ENCODE measurements around the gene DNTT.
A peak's percentile ranks its signal among the peaks of the same experiment; 100 is the strongest.

Gene DNTT

DNA sequence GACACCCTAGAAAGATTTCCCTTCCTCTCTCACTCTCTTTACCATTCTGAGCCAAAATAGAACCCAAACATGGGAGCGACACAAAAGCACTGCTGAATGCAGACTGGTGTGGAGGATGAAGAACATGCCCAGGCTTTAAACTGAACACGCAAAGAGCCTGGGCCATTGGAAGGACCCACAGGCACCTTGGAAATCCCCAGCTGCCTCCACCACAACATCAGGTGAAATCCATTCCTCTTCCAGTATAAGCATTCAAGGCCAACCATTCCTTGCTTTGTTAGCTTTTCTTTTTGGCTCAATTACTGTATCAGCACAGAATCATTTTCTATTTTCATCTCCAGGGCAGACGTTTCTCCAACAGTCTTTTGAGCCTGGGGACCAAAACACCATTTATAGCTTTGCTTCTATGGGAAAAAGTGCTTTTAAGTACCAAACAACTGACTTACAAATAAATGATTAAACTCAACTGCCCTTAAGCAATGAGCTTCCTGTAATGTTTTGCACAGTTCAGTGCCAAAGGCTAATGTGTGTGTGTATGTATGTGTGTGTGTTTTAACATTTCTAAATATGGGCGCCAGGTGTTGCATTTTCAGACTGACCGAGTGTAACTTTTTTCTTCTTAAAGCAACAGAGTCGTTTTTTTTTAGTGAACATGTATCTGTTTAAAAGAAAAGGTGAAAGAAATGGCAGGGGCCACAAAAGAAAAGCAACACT is 16.7 kb upstream of the DNTT start:
- Histone ChIP-seq H3K14ac (ENCODE audit: low read length) (no peak overlapping the region), H2AFZ (ENCODE audit: low read length) (no peak overlapping the region), H2BK15ac (ENCODE audit: low read length) (no peak overlapping the region), H3K9me3 (replicated peaks in 1 of 2; ENCODE audit: control insufficient read depth in 2 of 2, insufficient read depth in 1 of 2, low read depth in 1 of 2, low read length in 2 of 2) (no peaks in the 10 kb centered on the region), H3K27me3 (ENCODE audit: control insufficient read depth in 3 of 3, insufficient read depth in 3 of 3, low read depth in 1 of 3, low read length in 3 of 3) (peaks cover 0 to 8% (median 0%) of the 10 kb centered on the region in 3 experiments), H4K8ac (ENCODE audit: low read depth, low read length) (no peak overlapping the region), H2BK12ac (ENCODE audit: low read length) (no peak overlapping the region), H2BK120ac (ENCODE audit: low read depth, low read length) (no peak overlapping the region), H3K4me2 (ENCODE audit: insufficient read depth, low read length, poor library complexity, severe bottlenecking) (no peak overlapping the region), H3K9ac (ENCODE audit: low read depth, low read length, poor library complexity) (no peak overlapping the region), H2BK5ac (ENCODE audit: low read length) (no peak overlapping the region), H3K23ac (ENCODE audit: low read depth, low read length, poor library complexity) (no peak overlapping the region), H3K79me1 (ENCODE audit: low read depth, low read length) (no peaks in the 10 kb centered on the region), H3K27ac (replicated peaks; ENCODE audit: low read length) (no peak overlapping the region), H4K91ac (ENCODE audit: low read depth, low read length, poor library complexity) (no peak overlapping the region), H3K36me3 (replicated peaks in 1 of 2; ENCODE audit: control insufficient read depth in 2 of 2, insufficient read depth in 2 of 2, low read length in 2 of 2) (no peaks in the 10 kb centered on the region), H2AK5ac (ENCODE audit: low read depth, low read length) (no peak overlapping the region), H3K4ac (ENCODE audit: low read length) (no peak overlapping the region), H3K4me1 (ENCODE audit: control insufficient read depth in 2 of 2, insufficient read depth in 1 of 2, low read depth in 1 of 2, low read length in 2 of 2) (peaks cover 0 to 2% of the 10 kb centered on the region in 2 donors), H3K18ac (ENCODE audit: low read length) (no peak overlapping the region), H3K4me3 (ENCODE audit: low read length in 2 of 2) (no peak overlapping the region)
- no CpG with 5 or more reads among the region's 6 CpGs for WGBS, 2 donors (ENCODE audit: extremely low coverage in 2 of 2, insufficient read length in 2 of 2, insufficient replicate concordance in 1 of 2)
- DNase-seq (ENCODE audit: low spot score): no peak

DNA sequence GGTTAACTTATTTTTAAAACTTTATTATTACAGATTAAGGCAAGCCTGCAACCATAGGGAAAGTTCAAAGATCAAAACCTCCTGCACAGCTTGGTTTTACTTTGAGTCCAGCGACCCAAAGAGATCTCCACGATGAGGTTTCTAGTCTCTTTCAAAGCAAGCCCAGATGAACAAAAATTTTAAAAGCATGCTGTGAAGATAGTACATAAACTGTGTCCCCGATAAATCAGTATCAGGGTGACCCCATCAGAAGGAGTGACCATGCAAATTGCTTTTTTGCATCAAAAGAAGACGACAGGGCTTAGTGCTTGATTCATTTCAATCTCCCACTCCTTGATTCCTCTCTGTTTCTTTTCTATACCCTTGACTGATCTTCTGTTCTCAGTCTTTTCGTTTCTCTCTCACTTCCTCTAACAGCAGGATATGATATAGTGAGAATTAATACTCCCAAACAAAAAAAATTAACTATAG is 16.0 kb upstream of the DNTT start:
- Histone ChIP-seq H2AFZ (ENCODE audit: low read length) (no peak overlapping the region), H2BK15ac (ENCODE audit: low read length) (no peak overlapping the region), H3K79me1 (ENCODE audit: low read depth, low read length) (no peaks in the 10 kb centered on the region), H3K4me1 (ENCODE audit: control insufficient read depth in 2 of 2, insufficient read depth in 1 of 2, low read depth in 1 of 2, low read length in 2 of 2) (peaks cover 0 to 2% of the 10 kb centered on the region in 2 donors), H3K4ac (ENCODE audit: low read length) (no peak overlapping the region), H3K4me2 (ENCODE audit: insufficient read depth, low read length, poor library complexity, severe bottlenecking) (no peak overlapping the region), H3K18ac (ENCODE audit: low read length) (no peak overlapping the region), H3K23ac (ENCODE audit: low read depth, low read length, poor library complexity) (no peak overlapping the region), H4K91ac (ENCODE audit: low read depth, low read length, poor library complexity) (no peak overlapping the region), H2BK5ac (ENCODE audit: low read length) (no peak overlapping the region), H3K27me3 (ENCODE audit: control insufficient read depth in 3 of 3, insufficient read depth in 3 of 3, low read depth in 1 of 3, low read length in 3 of 3) (peaks cover 0 to 8% (median 0%) of the 10 kb centered on the region in 3 experiments), H2BK120ac (ENCODE audit: low read depth, low read length) (no peak overlapping the region), H3K14ac (ENCODE audit: low read length) (no peak overlapping the region), H3K4me3 (ENCODE audit: low read length in 2 of 2) (no peak overlapping the region), H4K8ac (ENCODE audit: low read depth, low read length) (no peak overlapping the region), H2AK5ac (ENCODE audit: low read depth, low read length) (no peak overlapping the region), H3K9ac (ENCODE audit: low read depth, low read length, poor library complexity) (no peak overlapping the region), H3K36me3 (replicated peaks in 1 of 2; ENCODE audit: control insufficient read depth in 2 of 2, insufficient read depth in 2 of 2, low read length in 2 of 2) (no peaks in the 10 kb centered on the region), H3K9me3 (replicated peaks in 1 of 2; ENCODE audit: control insufficient read depth in 2 of 2, insufficient read depth in 1 of 2, low read depth in 1 of 2, low read length in 2 of 2) (no peaks in the 10 kb centered on the region), H2BK12ac (ENCODE audit: low read length) (no peak overlapping the region), H3K27ac (replicated peaks; ENCODE audit: low read length) (no peak overlapping the region)
- DNase-seq (ENCODE audit: low spot score): no peak
- WGBS, 2 donors (ENCODE audit: extremely low coverage in 2 of 2, insufficient read length in 2 of 2, insufficient replicate concordance in 1 of 2): no CpG with 5 or more reads among the region's 5 CpGs

DNA sequence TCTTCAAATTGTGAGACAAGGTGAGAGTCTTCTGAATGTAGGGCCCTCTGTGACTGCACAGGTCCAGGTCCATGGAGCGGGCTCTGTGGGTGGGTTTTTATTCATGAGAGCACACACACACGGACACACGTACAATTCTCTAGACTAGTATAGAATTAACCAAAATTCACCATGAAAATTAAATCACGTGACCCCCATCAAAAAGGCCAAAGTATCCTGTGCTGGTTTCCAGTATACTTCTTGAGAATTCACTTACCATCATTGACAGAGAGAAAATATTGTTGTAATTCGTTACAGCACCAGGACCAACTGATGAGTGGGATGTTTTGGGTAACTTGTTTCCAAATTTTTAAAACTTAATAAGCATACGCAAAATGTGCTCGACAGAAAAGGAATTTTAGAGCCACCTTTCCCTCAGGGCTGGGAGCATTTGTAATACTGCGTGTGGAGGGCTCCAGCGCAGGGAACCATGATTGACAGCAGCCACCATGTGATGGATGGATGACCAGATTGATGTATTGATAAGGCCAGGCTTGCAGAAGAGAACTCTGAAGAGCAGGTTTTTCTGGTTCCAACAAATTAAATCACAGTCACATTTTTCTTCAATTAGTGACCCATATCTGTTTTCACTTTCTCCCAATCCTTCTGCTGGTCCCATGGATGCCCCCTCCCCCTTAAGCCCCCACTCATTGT is 14.9 kb upstream of the DNTT start:
- no CpG with 5 or more reads among the region's 9 CpGs for WGBS, 2 donors (ENCODE audit: extremely low coverage in 2 of 2, insufficient read length in 2 of 2, insufficient replicate concordance in 1 of 2)
- Histone ChIP-seq H2BK12ac (ENCODE audit: low read length) (no peak overlapping the region), H3K36me3 (replicated peaks in 1 of 2; ENCODE audit: control insufficient read depth in 2 of 2, insufficient read depth in 2 of 2, low read length in 2 of 2) (no peaks in the 10 kb centered on the region), H2BK5ac (ENCODE audit: low read length) (no peak overlapping the region), H3K18ac (ENCODE audit: low read length) (no peak overlapping the region), H3K4ac (ENCODE audit: low read length) (no peak overlapping the region), H2AK5ac (ENCODE audit: low read depth, low read length) (no peak overlapping the region), H3K9me3 (replicated peaks in 1 of 2; ENCODE audit: control insufficient read depth in 2 of 2, insufficient read depth in 1 of 2, low read depth in 1 of 2, low read length in 2 of 2) (no peaks in the 10 kb centered on the region), H2AFZ (ENCODE audit: low read length) (no peak overlapping the region), H3K27ac (replicated peaks; ENCODE audit: low read length) (no peak overlapping the region), H3K4me1 (ENCODE audit: control insufficient read depth in 2 of 2, insufficient read depth in 1 of 2, low read depth in 1 of 2, low read length in 2 of 2) (peaks cover 0 to 2% of the 10 kb centered on the region in 2 donors), H3K4me3 (ENCODE audit: low read length in 2 of 2) (no peak overlapping the region), H4K8ac (ENCODE audit: low read depth, low read length) (no peak overlapping the region), H3K79me1 (ENCODE audit: low read depth, low read length) (no peaks in the 10 kb centered on the region), H2BK15ac (ENCODE audit: low read length) (no peak overlapping the region), H3K14ac (ENCODE audit: low read length) (no peak overlapping the region), H3K9ac (ENCODE audit: low read depth, low read length, poor library complexity) (peak overlapping the region; percentile 7), H3K27me3 (ENCODE audit: control insufficient read depth in 3 of 3, insufficient read depth in 3 of 3, low read depth in 1 of 3, low read length in 3 of 3) (peaks cover 0 to 5% (median 0%) of the 10 kb centered on the region in 3 experiments), H2BK120ac (ENCODE audit: low read depth, low read length) (no peak overlapping the region), H3K4me2 (ENCODE audit: insufficient read depth, low read length, poor library complexity, severe bottlenecking) (no peak overlapping the region), H3K23ac (ENCODE audit: low read depth, low read length, poor library complexity) (no peak overlapping the region), H4K91ac (ENCODE audit: low read depth, low read length, poor library complexity) (no peak overlapping the region)
- DNase-seq (ENCODE audit: low spot score): no peak

DNA sequence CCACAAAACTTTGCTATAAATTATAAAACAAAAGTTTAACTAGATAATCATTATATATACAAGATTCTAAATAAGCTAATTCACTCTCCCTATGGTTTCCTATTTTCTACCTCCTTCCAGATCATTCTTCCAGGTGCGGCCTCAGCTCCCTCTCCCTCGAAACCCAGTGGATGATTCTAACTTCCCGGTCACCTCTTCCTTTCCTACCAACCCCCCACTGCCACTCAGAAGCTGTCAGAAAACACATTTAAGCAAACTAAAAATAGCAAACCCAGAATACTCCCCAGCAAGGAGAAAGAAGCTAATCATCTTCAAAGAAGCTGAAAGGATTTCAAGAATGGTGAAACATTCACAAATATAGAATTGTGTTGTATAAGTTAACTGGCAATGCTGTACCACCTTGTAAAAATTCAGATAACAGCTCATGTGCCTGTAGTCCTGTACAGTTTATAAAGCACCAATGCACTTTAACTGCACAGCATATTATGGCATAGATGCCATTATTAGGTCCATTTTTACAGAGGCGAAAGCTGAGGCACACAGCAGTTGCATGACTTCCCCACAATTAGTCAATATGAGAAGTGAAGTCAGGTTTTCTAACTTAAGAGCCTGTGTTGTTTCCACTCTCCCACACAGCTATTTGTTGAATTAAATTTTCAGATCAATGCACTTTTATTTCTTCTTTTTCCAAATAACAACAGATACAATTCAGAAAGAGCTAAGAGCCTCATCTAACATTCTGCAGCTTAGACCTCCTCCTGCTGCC is 13.7 kb upstream of the DNTT start:
- Histone ChIP-seq H3K4me2 (ENCODE audit: insufficient read depth, low read length, poor library complexity, severe bottlenecking) (no peak overlapping the region), H2BK120ac (ENCODE audit: low read depth, low read length) (no peak overlapping the region), H2BK15ac (ENCODE audit: low read length) (no peak overlapping the region), H3K27me3 (ENCODE audit: control insufficient read depth in 3 of 3, insufficient read depth in 3 of 3, low read depth in 1 of 3, low read length in 3 of 3) (peaks cover 0 to 5% (median 0%) of the 10 kb centered on the region in 3 experiments), H3K4me3 (ENCODE audit: low read length in 2 of 2) (no peak overlapping the region), H3K27ac (replicated peaks; ENCODE audit: low read length) (no peak overlapping the region), H2AFZ (ENCODE audit: low read length) (no peak overlapping the region), H3K14ac (ENCODE audit: low read length) (no peak overlapping the region), H3K4ac (ENCODE audit: low read length) (no peak overlapping the region), H3K36me3 (replicated peaks in 1 of 2; ENCODE audit: control insufficient read depth in 2 of 2, insufficient read depth in 2 of 2, low read length in 2 of 2) (no peaks in the 10 kb centered on the region), H4K91ac (ENCODE audit: low read depth, low read length, poor library complexity) (no peak overlapping the region), H3K9me3 (replicated peaks in 1 of 2; ENCODE audit: control insufficient read depth in 2 of 2, insufficient read depth in 1 of 2, low read depth in 1 of 2, low read length in 2 of 2) (no peaks in the 10 kb centered on the region), H3K79me1 (ENCODE audit: low read depth, low read length) (no peaks in the 10 kb centered on the region), H3K4me1 (ENCODE audit: control insufficient read depth in 2 of 2, insufficient read depth in 1 of 2, low read depth in 1 of 2, low read length in 2 of 2) (no peaks in the 10 kb centered on the region), H4K8ac (ENCODE audit: low read depth, low read length) (no peak overlapping the region), H3K18ac (ENCODE audit: low read length) (no peak overlapping the region), H3K9ac (ENCODE audit: low read depth, low read length, poor library complexity) (no peak overlapping the region), H3K23ac (ENCODE audit: low read depth, low read length, poor library complexity) (no peak overlapping the region), H2AK5ac (ENCODE audit: low read depth, low read length) (no peak overlapping the region), H2BK12ac (ENCODE audit: low read length) (no peak overlapping the region), H2BK5ac (ENCODE audit: low read length) (no peak overlapping the region)
- no CpG with 5 or more reads among the region's 4 CpGs for WGBS, 2 donors (ENCODE audit: extremely low coverage in 2 of 2, insufficient read length in 2 of 2, insufficient replicate concordance in 1 of 2)
- no peak for DNase-seq (ENCODE audit: low spot score)
